GM10248 (cell line): ENCODE results near the gene CITED4.

ENCODE experiments used
- CTCF ChIA-PET: fragments of 300-600 bp; sonication (Branson Sonifier 250); formaldehyde crosslinking; extraction: SDS; loops from one replicate; lab custom pipeline; 2021; ENCODE audit warnings: antibody characterized with exemption; lab: Yijun Ruan, JAX
- POLR2A ChIA-PET: fragments of 350-650 bp; sonication (Branson Sonifier 250); formaldehyde crosslinking; extraction: SDS; loops from one replicate; lab custom pipeline; 2020; ENCODE audit warnings: antibody characterized with exemption; lab: Yijun Ruan, JAX
- DNase-seq: peaks from one replicate; pipeline ENCODE4 v3.0.0; 2012; ENCODE audit errors: extremely low spot score
- TF ChIP-seq, protein P1 (sequence below): IDR thresholded peaks from 2 replicates; pipeline ENCODE4 v1.5.1; 2012; ENCODE audit warnings: mild to moderate bottlenecking, low read depth; ENCODE audit errors: extremely low read depth, missing control alignments, control extremely low read depth

Gene CITED4

DNA sequence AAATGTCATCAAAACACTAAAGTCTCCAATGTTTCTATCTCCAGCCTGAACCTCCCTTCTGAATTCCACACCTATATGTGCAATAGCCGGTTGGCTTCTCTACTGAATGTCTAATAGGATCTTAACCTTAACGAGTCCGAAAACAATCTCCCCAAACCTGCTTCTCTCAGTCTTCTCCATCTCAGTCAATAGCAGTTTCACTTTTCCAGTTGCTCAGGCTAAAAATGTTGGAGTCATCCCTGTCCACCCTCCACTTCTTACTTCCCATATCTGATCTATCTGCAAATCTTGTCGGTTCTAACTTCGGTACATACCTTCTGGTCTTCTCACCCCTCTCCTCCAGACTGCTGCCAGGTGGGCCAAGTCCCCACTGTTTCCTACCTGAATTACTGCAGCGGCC is 25.5 kb upstream of the CITED4 start:
- TF ChIP-seq, protein P1, sequence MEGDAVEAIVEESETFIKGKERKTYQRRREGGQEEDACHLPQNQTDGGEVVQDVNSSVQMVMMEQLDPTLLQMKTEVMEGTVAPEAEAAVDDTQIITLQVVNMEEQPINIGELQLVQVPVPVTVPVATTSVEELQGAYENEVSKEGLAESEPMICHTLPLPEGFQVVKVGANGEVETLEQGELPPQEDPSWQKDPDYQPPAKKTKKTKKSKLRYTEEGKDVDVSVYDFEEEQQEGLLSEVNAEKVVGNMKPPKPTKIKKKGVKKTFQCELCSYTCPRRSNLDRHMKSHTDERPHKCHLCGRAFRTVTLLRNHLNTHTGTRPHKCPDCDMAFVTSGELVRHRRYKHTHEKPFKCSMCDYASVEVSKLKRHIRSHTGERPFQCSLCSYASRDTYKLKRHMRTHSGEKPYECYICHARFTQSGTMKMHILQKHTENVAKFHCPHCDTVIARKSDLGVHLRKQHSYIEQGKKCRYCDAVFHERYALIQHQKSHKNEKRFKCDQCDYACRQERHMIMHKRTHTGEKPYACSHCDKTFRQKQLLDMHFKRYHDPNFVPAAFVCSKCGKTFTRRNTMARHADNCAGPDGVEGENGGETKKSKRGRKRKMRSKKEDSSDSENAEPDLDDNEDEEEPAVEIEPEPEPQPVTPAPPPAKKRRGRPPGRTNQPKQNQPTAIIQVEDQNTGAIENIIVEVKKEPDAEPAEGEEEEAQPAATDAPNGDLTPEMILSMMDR, result no peak
- ChIA-PET CTCF (interaction anchor here (0.9 to 2.0 kb wide), 2 partner anchors 10 to 37 kb away, joined by 3 to 6 read pairs; no protein-coding TSS in a partner anchor), POLR2A (no interaction called here)
- DNase-seq, result no peak

DNA sequence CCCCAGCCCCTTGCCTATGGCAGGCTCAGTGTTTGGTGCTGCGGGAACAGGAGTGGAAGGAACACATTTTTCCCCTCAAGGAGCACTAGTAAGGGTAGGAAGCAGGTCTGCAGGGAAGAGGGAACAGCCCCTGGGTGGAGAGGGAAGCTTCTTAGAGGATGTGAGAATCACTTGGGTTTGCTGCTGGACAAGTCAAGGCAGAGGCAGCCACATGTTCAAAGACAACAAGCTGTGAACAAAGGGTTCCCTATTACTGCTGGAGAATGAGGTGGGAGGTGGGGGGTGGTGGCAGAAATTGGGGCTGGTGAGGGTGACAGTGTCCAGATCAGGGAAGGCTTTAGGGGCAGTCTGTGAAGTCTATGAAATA is 24.8 kb upstream of the CITED4 start:
- POLR2A ChIA-PET, result no interaction called here
- CTCF ChIA-PET, result interaction anchor here (0.9 to 1.7 kb wide), 2 partner anchors 37 to 113 kb away, joined by 3 to 6 read pairs; no protein-coding TSS in a partner anchor
- DNase-seq, result no peak
- TF ChIP-seq, protein P1, result no peak

DNA sequence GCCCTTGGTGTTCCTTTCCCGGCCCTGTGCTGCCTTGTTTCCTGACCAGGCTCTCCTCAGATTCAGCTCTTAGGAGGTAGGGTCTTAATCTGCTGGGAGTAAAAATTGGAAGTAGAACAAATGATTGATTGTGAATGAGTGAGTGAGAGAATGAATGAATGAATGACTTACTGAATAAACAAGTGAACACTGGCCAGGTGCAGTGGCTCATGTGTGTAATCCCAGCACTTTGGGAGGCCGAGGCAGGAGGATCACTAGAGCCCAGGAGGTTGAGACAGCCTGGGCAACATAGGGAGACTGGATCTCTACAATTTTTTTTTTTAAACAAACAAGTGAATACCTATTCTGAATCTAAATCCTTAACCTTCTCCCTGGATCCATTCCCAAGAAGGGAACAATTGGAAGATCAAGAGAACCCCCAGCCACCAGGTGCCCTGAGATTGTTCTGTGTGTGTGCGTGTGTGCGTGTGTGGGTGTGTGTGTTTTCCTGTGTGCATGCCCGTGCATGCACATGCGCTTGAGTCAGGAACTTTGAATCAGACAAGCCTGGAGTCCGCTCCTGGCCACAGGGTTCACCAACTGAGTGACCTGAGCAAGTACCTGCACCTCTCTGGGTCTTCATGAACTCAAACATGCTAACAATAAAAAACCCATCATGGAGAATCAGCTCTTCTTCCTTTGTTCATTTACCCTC is 24.3 kb upstream of the CITED4 start:
- POLR2A ChIA-PET, result no interaction called here
- CTCF ChIA-PET, result interaction anchor here (0.9 to 1.7 kb wide), 2 partner anchors 36 to 113 kb away, joined by 3 to 6 read pairs; no protein-coding TSS in a partner anchor

DNA sequence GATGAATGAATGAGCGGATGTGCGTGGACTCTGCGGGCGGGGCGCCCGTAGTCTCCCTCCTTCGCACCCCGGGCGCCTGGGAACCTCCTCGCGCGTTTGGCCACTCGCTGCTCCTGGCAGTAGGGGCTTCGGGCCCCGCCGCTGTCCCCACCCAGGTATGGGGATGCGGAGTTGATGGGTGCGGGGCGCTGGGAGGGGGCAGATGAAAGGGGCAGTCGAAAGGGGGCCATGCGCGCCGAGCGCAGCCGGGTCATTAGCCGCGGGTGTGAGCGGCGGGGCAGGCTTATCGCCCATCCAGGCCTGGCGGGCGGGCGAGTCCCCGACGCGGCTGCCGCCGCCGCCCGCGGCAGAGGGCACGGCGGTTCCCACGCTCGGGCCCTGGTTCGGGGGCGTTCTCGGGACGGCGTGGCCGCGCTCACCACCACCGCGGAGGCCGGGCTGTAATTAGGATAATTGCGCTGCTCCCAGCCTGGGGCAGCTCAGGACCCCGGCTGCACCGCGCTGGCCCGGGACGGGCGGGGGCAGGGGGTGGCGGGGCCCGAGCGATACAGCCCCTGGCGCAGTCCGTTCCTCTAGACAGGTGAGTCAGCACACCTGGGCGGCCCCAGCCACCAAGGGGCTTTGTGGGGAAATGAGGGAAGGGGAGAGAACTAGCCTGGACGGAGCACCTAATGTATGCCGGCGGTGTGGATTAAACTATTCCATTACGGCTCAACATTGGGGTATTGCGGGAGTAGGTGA is 22.1 kb upstream of the CITED4 start:
- TF ChIP-seq, protein P1, result no peak
- ChIA-PET POLR2A (no interaction called here), CTCF (no interaction called here)
- DNase-seq, result no peak

More for the DNA sequence above, 24.3 kb upstream of the CITED4 start:
- TF ChIP-seq, protein P1, result no peak
- no peak for DNase-seq

DNA sequence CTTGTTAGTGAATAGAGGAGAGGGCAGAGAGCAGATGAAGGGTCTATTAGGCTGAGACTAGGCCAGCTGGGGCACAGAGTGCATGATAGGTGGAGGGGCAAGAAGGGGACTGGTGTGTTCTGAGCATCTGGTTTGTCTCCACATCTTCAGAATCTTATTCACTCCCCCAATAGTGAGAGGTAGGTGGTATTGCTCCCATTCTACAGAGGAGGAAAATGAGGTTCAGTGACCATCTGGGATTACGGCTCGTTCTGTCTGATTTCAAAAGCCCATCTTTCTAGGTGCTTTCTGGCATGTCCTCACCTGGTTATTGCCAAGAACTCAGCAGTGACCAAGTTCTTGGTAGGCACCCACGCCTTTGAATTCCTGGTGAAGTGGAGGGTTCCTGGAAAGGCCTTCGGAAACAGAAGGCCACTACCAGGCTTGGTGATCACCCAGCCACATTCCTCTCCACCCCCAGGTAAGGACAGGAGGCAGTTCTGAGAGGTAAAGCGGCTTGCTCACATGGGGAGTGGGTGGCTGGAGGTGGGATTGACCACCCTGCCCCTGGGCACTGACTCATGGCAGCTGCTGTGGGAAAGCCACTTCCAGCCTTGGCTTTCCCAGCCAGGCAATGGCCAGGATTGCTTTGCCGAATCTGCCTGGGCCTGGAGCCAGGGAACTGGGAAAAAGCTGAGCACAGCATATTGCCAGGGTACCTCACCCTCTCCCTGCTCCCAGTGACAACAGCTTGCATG is 18.8 kb upstream of the CITED4 start:
- POLR2A ChIA-PET, result no interaction called here
- CTCF ChIA-PET, result no interaction called here
- TF ChIP-seq, protein P1, result no peak
- DNase-seq, result no peak

DNA sequence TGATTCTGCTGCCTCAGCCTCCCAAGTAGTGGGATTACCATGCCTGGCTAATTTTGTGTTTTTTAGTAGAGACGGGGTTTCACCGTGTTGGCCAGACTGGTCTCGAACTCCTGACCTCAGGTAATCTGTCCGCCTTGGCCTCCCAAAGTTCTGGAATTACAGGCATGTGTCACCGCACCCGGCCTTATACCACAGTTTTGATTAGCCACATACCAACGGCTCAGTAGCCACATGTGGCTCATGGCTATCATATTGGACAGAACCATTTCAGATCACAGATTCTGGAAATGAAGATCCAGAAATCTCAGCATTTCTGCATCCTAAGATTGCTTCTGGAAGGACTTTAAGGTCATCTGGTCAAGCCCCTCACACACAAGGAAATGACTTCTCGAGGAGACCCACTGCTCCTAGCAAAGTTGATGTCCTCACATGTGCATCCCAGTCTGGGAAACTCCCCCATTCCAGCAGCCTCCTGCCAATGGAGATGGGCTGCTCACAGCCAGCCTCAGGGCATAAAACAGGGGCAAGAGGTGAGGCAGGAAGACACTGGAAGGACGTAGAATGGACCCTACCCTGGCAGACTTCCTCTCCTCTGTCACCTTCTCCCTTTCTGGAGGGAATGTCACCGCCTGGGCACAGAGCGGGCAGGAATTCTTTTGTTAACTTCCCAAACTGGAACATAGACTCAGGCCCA is 17.5 kb upstream of the CITED4 start:
- TF ChIP-seq, protein P1, result no peak
- POLR2A ChIA-PET, result no interaction called here
- no peak for DNase-seq
- CTCF ChIA-PET, result no interaction called here
